PC-3 (cell line): Measurements from ENCODE around the gene ADCY2. TPM values are rescaled to one million over a fixed set of nuclear protein-coding genes. Genes with fewer than 3 reads are reported as not detected.
"Not testable (repeated sequence)": the region's sequence is repeated elsewhere in the genome, so short reads cannot be mapped to it uniquely, and the experiment has no call there.

Source experiments
- ATAC-seq: fragments of 200-7000 bp; cut with Tn5 transposase; 2 replicates; pipeline ENCODE4 v1.9.1; 2020; ENCODE audit warnings: mild to moderate bottlenecking, moderate library complexity
- BruUV-seq: library from RNA; stranded (reverse); fragments of 400-500 nt; replicated peaks from 2 replicates; lab custom pipeline; 2021; lab: Mats Ljungman, UMichigan
- CTCF ChIA-PET: fragments of 300-600 bp; sonication (Branson Sonifier 250); formaldehyde crosslinking; loops from one replicate; lab custom pipeline; 2022; ENCODE audit warnings: antibody characterized with exemption; lab: Charles Lee
- POLR2A ChIA-PET: fragments of 300-600 bp; sonication (Branson Sonifier 250); formaldehyde crosslinking; loops from one replicate; lab custom pipeline; 2022; ENCODE audit warnings: antibody characterized with exemption; ENCODE audit not compliant: unreplicated experiment; lab: Charles Lee
- DNase-seq: peaks from one replicate; pipeline ENCODE4 v3.0.0-alpha.2; 2015
- H2AFZ ChIP-seq: fragments of 300-600 bp; sonication (generic); 2 replicates; pipeline ENCODE4 v1.6.0; 2016; ENCODE audit warnings: antibody characterized with exemption, low read length
- H3F3A ChIP-seq: fragments of 300-600 bp; sonication (generic); one replicate; pipeline ENCODE4 v1.6.0; 2017; ENCODE audit warnings: antibody characterized with exemption, low read length, control low read depth, mild to moderate bottlenecking; ENCODE audit not compliant: unreplicated experiment
- H3K27ac ChIP-seq: fragments of 300-600 bp; sonication (generic); 2 replicates; pipeline ENCODE4 v1.5.1; 2016; ENCODE audit warnings: mild to moderate bottlenecking, low read length
- H3K27me3 ChIP-seq: fragments of 300-600 bp; sonication (generic); 2 replicates; pipeline ENCODE4 v1.6.1; 2016; ENCODE audit warnings: low read length, mixed read lengths
- H3K36me3 ChIP-seq: fragments of 300-600 bp; sonication (generic); 2 replicates; pipeline ENCODE4 v1.6.1; 2016; ENCODE audit warnings: low read depth, mixed run types, low read length, mixed read lengths
- H3K4me1 ChIP-seq: fragments of 300-600 bp; sonication (generic); 2 replicates; pipeline ENCODE4 v1.5.1; 2016; ENCODE audit warnings: low read length; ENCODE audit not compliant: insufficient read depth
- H3K4me2 ChIP-seq: fragments of 300-600 bp; sonication (generic); 2 replicates; pipeline ENCODE4 v1.6.0; 2016; ENCODE audit warnings: low read length
- H3K4me3 ChIP-seq: fragments of 300-600 bp; sonication (generic); 2 replicates; pipeline ENCODE4 v1.5.1; 2016; ENCODE audit warnings: mild to moderate bottlenecking, low read length, mixed read lengths
- H3K79me2 ChIP-seq: fragments of 300-600 bp; sonication (generic); 2 replicates; pipeline ENCODE4 v1.6.1; 2017; ENCODE audit warnings: low read length, mixed read lengths
- H3K9ac ChIP-seq: fragments of 300-600 bp; sonication (generic); 2 replicates; pipeline ENCODE4 v1.6.0; 2016; ENCODE audit warnings: mild to moderate bottlenecking, low read length
- H3K9me2 ChIP-seq: fragments of 300-600 bp; sonication (generic); replicated peaks from 2 replicates; pipeline ENCODE4 v1.6.1; 2016; ENCODE audit warnings: mixed run types, low read length, mixed read lengths
- H3K9me3 ChIP-seq: fragments of 300-600 bp; sonication (generic); 2 replicates; pipeline ENCODE4 v1.6.1; 2016; ENCODE audit warnings: low read length, mixed read lengths
- H4K20me1 ChIP-seq: fragments of 300-600 bp; sonication (generic); 2 replicates; pipeline ENCODE4 v1.6.1; 2016; ENCODE audit warnings: low read length, mixed read lengths
- CTCF ChIP-seq: fragments of 300-600 bp; sonication (generic); conservative IDR thresholded peaks from 2 replicates; pipeline ENCODE4 v1.5.1; 2017; ENCODE audit warnings: antibody characterized with exemption, low read depth, mild to moderate bottlenecking, low read length
- EZH2 ChIP-seq: fragments of 300-600 bp; sonication (generic); IDR thresholded peaks from one replicate; pipeline ENCODE4 v1.6.1; 2017; ENCODE audit warnings: antibody characterized with exemption, mild to moderate bottlenecking, low read length; ENCODE audit not compliant: unreplicated experiment
- EZH2phosphoT487 ChIP-seq: fragments of 300-600 bp; sonication (generic); IDR thresholded peaks from 2 replicates; pipeline ENCODE4 v1.6.1; 2018; ENCODE audit warnings: mild to moderate bottlenecking, antibody characterized with exemption, low read length, borderline replicate concordance
- intact Hi-C: fragments of 100-400 bp; cut with micrococcal nuclease; formaldehyde crosslinking; loops from 2 replicates; pipeline ENCODE4 v1.9.0; 2023
- total RNA-seq: library from RNA; depleted of rRNA; stranded (reverse); fragments of >200 nt; gene quantifications from 2 replicates; pipeline ENCODE4 v1.2.3, GENCODE V29; 2014

The ADCY2 gene
- total RNA-seq, 1 experiment from 2014 or later, result not detected

GRCh38 chr5:7422316-7423106 is 26.6 kb downstream of the ADCY2 start:
- ChIA-PET CTCF (no interaction called here), POLR2A (interaction anchor here (0.7 kb wide), 1 partner anchor 23 kb away, joined by 3 read pairs; no protein-coding TSS in a partner anchor)
- ATAC-seq, result no peak
- no peaks in the 10 kb centered on the region for H4K20me1 ChIP-seq
- H2AFZ ChIP-seq, result no peak overlapping the region
- no peaks in the 10 kb centered on the region for H3F3A ChIP-seq
- no peak overlapping the region for H3K9ac ChIP-seq
- H3K4me2 ChIP-seq, result no peak overlapping the region
- no peaks in the 10 kb centered on the region for H3K79me2 ChIP-seq
- H3K4me3 ChIP-seq, result no peak overlapping the region
- peaks cover 8% of the 10 kb centered on the region for H3K27me3 ChIP-seq
- BruUV-seq, result no TSS peak
- no peaks in the 10 kb centered on the region for H3K4me1 ChIP-seq
- no peak overlapping the region for H3K27ac ChIP-seq
- TF ChIP-seq EZH2phosphoT487 (no peak), CTCF (no peak), EZH2 (no peak)
- no peaks in the 10 kb centered on the region for H3K9me3 ChIP-seq
- no peak for DNase-seq
- no peaks in the 10 kb centered on the region for H3K36me3 ChIP-seq
- no peaks in the 10 kb centered on the region for H3K9me2 ChIP-seq
- intact Hi-C loops, result no loop called here

DNA sequence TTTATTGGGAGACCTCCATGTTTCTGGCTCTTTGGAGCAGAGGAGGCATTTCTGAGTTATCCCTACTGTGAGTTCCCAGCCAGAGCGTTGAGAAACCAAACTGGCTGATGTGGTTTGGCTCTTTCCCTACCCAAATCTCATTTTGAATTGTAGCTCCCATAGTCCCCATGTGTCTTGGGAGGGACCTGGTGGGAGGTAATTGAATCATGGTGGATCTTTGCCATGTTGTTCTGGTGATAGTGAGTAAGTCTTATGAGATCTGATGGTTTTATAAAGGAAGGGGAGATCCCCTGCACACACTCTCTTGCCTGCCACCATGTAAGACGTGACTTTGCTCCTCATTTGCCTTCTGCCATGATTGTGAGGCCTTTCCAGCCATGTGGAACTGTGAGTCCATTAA is 27.3 kb downstream of the ADCY2 start:
- H4K20me1 ChIP-seq, CTCF ChIA-PET, H3K27ac ChIP-seq, H3K4me3 ChIP-seq, H3K4me2 ChIP-seq, ATAC-seq, H3K79me2 ChIP-seq, intact Hi-C loops, H3K36me3 ChIP-seq, H2AFZ ChIP-seq, BruUV-seq, H3K9me2 ChIP-seq, H3K27me3 ChIP-seq, DNase-seq, H3F3A ChIP-seq, H3K9me3 ChIP-seq, H3K4me1 ChIP-seq, POLR2A ChIA-PET, H3K9ac ChIP-seq: not testable (repeated sequence)

- no peaks in the 10 kb centered on the region for H3K9me2 ChIP-seq
- H3F3A ChIP-seq, result no peaks in the 10 kb centered on the region
- no peaks in the 10 kb centered on the region for H3K4me1 ChIP-seq
- no peak overlapping the region for H3K27ac ChIP-seq
- no peaks in the 10 kb centered on the region for H3K79me2 ChIP-seq
- no peak overlapping the region for H3K9ac ChIP-seq
- H3K36me3 ChIP-seq, result no peaks in the 10 kb centered on the region
- BruUV-seq, result no TSS peak
- CTCF ChIA-PET, result no interaction called here
- no peaks in the 10 kb centered on the region for H3K27me3 ChIP-seq
- no peak overlapping the region for H2AFZ ChIP-seq
- no peak overlapping the region for H3K4me3 ChIP-seq
- POLR2A ChIA-PET, result no interaction called here
- TF ChIP-seq CTCF (no peak), EZH2 (no peak), EZH2phosphoT487 (no peak)
- no peaks in the 10 kb centered on the region for H3K9me3 ChIP-seq
- H3K4me2 ChIP-seq, result no peak overlapping the region
- ATAC-seq (no peak), DNase-seq (no peak)
- H4K20me1 ChIP-seq, result no peaks in the 10 kb centered on the region
- intact Hi-C loops, result no loop called here
These were observed 29.9 kb downstream of the ADCY2 start for GRCh38 chr5:7425830-7426229.
